ENCODE results near the gene ZFAND3.

- TF ChIP-seq CTCF (IDR thresholded peaks at IDR 0.05 in 2 of 3, conservative IDR thresholded peaks at IDR 0.05 in 1 of 3; ENCODE audit: borderline replicate concordance in 1 of 3, insufficient read depth in 1 of 3, low read depth in 2 of 3, low read length in 2 of 3) (no peak), POLR2A (IDR thresholded peaks at IDR 0.05; ENCODE audit: borderline replicate concordance, extremely low read depth, insufficient read depth, insufficient read length) (no peak), EZH2phosphoT487 (IDR thresholded peaks at IDR 0.05; ENCODE audit: borderline replicate concordance) (no peak), RAD21 (IDR thresholded peaks at IDR 0.05; ENCODE audit: low read depth) (no peak), ZFX (IDR thresholded peaks at IDR 0.05) (no peak), ZNF274 (IDR thresholded peaks at IDR 0.05; ENCODE audit: low read depth, low read length) (no peak), EZH2 (IDR thresholded peaks at IDR 0.05) (no peak), SP1 (IDR thresholded peaks at IDR 0.05; ENCODE audit: low read depth) (no peak), YY1 (IDR thresholded peaks at IDR 0.05; ENCODE audit: extremely low read depth, insufficient replicate concordance, low read depth, low read length) (no peak), POLR2AphosphoS5 (IDR thresholded peaks at IDR 0.05; ENCODE audit: low read depth, low read length) (no peak), ATF3 (IDR thresholded peaks at IDR 0.05) (no peak)
Measured at GRCh38 chr6:37878150-37878710, 58.7 kb downstream of the ZFAND3 start.
